NCI-H1105 (cell line): ENCODE results near the gene CAV2.
A peak's percentile ranks its signal among the peaks of the same experiment; 100 is the strongest.

ENCODE experiments used
- DNase-seq: peaks from one replicate; lab custom pipeline; 2025; lab: John Stamatoyannopoulos, UW

CAV2 gene

DNA sequence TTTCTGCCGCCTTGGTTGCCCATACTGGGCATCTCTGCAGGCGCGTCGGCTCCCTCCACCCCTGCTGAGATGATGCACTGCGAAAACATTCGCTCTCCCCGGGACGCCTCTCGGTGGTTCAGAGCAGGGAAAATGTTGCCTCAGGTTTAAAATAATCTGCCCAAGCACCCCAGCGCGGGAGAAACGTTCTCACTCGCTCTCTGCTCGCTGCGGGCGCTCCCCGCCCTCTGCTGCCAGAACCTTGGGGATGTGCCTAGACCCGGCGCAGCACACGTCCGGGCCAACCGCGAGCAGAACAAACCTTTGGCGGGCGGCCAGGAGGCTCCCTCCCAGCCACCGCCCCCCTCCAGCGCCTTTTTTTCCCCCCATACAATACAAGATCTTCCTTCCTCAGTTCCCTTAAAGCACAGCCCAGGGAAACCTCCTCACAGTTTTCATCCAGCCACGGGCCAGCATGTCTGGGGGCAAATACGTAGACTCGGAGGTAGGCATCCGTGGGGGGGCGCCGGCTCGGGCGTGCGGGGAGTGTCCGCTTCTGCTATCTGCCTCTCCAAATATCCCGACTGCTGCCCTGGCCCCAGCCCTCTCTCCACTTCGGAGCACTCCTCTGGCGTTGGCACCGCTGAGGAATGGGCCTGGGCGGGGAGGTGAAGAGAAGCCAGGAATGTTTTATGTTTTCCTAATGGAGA lies 25.2 kb downstream of the CAV2 start, which contains the start of gene CAV1:
Gene CAV1, plus strand, starts transcription at position 428 of the 689 bp plus-strand sequence. Its CDS starts 27 bp downstream, at position 455.
- no peak for DNase-seq

DNA sequence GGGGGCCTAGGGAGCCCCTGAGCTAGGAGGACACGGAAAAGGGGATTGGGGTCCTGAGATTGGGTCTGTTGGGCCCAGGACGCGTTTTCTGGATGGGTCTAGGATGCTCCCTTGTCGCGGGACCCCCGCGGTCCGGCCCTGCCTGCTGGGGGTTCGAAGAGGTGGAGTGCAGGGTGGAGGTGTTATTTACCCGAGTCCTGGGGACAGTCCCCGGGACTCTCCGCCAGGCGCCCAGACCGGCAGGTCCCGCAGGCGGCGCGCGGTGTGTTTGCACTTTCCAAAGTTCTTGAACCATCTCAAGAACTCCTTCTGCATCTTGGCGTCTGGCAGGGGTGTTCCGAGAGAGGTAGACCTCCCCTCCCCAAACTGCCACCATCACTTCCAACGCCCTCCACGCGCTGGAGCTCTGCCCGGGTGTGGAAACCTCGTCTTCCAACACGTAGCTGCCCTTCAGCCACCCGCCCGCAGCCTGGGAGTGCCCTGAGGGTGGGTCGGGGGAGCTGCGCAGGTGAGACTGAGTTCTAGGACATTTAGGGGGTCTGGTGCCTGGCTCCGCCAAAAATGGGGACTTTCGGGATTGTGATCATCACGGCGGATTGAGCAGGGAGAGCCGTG lies 25.9 kb downstream of the CAV2 start:
- DNase-seq, result no peak

- peak; percentile 41 for DNase-seq
Observed at GRCh38 chr7:116525913-116526861, 26.6 kb downstream of the CAV2 start.

DNA sequence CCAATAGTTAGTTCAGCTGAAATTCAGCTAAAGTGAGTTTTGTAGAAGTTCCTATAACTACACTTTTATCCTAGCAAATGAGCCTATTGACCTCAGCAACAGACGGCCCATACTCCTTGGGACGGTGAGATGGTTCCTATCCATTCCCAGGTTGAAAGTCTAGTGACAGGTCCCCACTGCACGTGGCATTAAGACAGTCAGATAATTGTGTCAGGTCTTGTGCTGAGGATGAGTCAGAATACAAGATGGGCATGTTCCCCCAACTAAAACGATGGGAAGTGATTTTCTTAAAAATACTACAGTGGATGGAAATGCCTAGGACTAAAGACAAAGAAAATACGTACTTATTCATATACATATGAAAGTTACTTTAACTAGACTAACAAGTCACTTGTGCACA lies 27.4 kb downstream of the CAV2 start:
- no peak for DNase-seq

DNA sequence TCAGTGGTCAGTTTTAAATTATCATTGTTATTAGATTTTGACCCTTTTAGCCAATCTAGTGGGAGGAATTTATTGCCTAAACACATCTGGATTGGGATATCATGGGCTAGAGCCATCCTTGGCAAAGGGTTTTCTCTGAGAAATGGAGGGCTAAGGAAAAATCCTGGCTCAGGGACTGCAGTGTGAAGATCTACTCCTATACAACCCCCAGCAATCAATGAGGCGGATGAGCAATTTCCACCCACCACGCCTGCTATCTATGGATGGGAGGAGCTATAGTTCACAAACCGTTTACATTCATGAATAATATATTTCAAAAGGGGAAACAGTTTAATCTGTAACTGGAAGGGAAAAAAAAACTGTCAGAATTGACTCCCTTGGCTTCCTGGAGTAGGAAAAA lies 28.0 kb downstream of the CAV2 start:
- no peak for DNase-seq

DNA sequence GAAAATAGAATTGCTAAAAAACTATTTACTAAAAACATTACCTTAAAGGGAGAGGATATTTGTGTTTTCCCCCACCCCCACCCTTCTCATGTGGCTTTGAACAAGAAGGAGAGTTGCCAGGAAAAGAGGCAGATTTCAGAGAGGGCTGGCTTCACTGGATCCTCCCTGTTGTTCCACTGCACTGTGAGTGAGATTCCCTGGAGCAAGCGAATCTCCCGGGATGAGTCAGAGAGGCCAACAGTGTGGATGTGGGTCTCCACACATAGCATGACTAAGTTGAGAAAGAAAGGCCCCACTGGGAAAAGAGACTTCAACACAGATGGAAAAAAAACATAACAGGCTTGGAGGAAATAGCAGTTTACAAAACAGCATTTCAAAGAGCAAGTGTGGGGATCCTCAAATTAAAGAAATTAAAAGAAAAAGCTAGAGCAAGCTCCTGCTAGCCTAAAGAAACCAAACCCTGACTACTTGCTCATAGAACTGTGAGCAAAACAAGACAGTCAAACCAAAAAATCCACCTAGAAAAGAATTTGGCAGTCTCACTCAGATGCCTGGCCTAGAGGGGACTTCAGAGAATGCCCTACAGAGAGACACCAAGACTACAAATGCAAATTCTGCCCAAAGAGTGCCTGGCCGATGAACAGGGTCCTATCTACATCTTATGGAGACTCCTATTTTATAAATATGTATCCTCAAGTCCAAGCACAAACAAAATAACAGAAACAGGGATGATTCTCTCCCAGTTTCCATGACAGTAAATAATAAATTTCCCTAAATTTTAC lies 28.7 kb downstream of the CAV2 start:
- DNase-seq, result no peak

- DNase-seq, result no peak
Observed at GRCh38 chr7:116529250-116529649, 29.7 kb downstream of the CAV2 start.

GRCh38 chr7:116530107-116530820 lies 30.7 kb downstream of the CAV2 start:
- no peak for DNase-seq

DNA sequence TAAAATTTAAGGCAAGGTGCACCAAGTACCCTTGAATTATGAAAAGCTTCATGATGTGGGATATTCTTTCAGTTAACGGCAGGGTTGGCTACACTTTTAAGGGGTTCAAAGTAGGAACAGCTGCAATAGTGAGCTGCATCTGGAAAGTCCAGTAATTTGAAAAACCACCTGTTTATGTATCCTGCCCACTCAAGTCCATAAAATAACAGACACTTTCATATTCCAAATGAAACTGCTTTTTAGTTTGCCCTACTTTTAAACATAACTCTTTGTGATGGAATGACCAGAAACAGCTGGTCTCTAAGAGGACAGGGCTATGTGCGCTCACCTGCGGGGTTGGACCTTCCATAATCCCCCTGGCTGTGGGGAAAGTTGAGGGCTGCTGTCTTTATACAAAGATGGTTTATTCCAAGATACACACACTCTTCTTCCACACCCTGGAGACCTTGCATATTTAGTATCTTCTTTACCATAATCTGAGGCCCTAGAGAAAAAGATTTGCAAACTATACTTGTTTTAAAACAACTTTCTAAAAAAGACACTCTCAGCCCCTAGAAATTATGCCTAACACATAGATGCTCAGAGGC lies 32.7 kb downstream of the CAV2 start:
- no peak for DNase-seq

DNA sequence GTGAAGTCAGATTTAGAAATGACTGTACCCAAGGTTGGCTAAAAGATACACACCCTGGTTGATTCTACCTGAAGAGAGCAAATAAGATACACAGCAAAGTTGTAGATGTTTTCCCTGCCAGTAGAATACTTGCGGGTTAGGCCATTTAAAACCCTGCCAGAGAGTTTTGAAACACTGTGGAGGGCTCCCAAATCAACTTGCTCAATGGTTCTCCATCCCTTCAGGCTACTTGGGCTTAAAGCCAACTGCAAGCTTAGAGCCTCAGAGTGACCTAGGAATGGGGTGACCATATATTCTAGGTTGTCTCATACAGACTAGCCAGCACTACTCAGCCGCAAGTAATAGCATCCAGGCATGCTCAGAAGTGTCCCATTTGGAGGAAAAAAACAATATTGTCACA lies 35.3 kb downstream of the CAV2 start:
- no peak for DNase-seq

DNA sequence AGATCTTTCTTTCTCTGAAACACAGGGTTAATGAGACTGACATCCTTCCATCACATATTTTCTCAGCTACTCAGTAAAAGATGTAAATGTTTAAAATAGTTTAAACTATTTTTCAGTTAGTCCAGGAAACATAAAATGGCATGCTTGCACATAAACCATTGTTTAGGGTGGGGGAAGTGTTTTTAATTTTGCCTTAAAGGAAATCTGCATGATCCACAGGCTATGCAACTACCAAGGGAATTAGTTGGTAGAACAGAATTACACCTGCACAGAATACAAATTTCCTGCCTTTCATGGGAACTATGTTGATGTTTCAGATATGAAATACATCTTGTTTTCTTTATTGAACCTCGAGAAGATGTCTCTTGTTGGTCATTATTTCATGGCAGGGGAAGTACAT lies 35.9 kb downstream of the CAV2 start:
- DNase-seq, result no peak

DNA sequence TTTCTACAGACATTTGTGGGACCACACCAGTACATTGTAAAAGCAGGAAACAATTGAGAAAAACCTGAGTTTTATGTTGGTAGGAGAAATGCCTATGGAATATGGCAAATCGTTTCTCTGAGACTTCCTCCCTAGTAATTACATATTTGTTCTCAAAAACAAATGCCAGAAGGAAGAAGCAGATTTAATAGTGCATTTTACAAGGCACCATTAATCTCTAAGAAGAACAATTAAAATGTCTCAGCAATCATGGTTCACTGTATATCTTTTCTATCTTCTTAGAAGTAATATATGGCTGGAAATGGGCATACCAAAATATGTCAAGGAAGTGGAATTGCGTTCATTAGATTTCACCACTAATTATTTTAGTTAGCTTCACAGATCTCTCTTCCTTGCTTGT lies 38.6 kb downstream of the CAV2 start:
- DNase-seq, result no peak

DNA sequence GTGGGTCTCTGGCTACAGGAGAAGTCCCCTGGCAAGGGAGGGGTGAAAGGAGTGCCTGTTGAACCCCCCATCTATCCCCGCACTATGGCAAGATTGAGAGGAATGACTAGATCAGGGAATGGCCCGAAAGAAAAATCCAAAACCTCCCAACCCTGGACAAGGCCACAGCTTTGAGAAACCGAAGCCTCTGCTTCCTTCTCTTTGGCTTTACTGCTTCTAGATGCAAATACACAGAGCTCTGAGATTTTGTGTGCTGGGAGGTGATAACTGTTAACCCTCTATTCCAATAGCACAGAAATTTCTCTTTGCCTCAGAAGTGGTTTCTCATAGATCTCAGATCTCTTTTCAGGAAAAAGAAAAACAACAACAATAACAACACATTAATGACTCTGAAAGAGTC lies 40.3 kb downstream of the CAV2 start:
- DNase-seq, result no peak

- no peak for DNase-seq
Observed at GRCh38 chr7:116540743-116541142, 41.2 kb downstream of the CAV2 start.

- no peak for DNase-seq
Observed at GRCh38 chr7:116541951-116542350, 42.4 kb downstream of the CAV2 start.

GRCh38 chr7:116542618-116543017 lies 43.1 kb downstream of the CAV2 start:
- DNase-seq, result no peak

- no peak for DNase-seq
Observed at GRCh38 chr7:116543664-116544063, 44.1 kb downstream of the CAV2 start.

DNA sequence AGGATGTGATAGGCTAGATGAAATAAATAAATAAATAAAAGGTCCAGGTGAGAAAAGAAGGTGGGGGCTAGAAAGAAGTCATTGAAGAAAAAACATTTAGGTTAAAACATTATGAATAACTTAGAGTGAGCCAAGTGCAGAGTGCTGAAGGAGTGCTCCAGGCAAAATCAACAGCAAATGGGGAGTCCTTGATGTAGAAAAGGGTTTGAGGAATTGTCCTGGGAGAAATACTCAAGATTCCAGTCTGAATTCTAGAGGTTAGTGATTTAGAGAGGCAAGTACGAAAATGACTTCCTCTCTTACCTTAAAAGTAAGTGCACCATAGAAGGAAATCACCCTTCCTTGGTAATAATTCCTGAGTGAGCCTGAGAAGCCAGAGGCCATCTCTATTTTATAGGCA lies 44.9 kb downstream of the CAV2 start:
- DNase-seq, result no peak

DNA sequence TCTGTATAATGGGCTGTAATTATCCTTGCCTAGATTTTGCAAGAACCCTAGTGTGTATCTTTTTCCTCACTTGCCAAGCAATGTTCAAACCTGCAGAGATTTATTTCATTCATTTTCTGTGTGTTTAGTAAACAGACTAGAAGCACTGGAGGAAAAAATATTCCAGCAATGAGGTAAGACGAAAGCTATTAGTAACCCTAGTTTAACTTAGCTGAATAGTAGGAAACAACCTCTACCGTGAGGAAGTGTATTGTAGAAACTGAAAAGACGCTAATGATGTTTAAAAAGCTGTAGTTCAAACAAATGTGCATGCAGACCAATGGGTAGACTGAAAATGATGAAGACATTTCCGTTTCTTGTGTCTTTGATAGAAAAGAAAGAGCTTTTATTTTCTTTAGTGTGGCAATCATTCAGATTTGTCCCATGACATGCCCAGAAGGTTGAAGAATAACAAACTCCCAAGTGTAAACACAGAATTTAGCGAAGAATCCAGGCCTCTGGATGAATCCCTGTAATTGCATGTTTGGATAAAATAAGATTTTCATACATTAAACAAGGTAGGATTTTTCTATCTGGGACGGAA lies 46.0 kb downstream of the CAV2 start:
- no peak for DNase-seq

- DNase-seq, result no peak
Observed at GRCh38 chr7:116546054-116546453, 46.5 kb downstream of the CAV2 start.

GRCh38 chr7:116546916-116547315 lies 47.4 kb downstream of the CAV2 start:
- DNase-seq, result no peak
